ENCODE measurements around the gene ESF1.
A peak's percentile ranks its signal among the peaks of the same experiment; 100 is the strongest.

The ESF1 gene

GRCh38 chr20:13799974-13800373, 15.3 kb upstream of the ESF1 start:
- TF ChIP-seq ZFX (IDR thresholded peaks at IDR 0.05) (no peak), CTCF (conservative IDR thresholded peaks at IDR 0.05) (no peak)
- no peak overlapping the region for H3K27ac ChIP-seq

- H3K27ac ChIP-seq: no peak overlapping the region
- TF ChIP-seq ZFX (IDR thresholded peaks at IDR 0.05) (no peak), CTCF (conservative IDR thresholded peaks at IDR 0.05) (no peak)
Measured at GRCh38 chr20:13799040-13799439, 14.3 kb upstream of the ESF1 start.

- TF ChIP-seq ZFX (IDR thresholded peaks at IDR 0.05) (no peak), CTCF (conservative IDR thresholded peaks at IDR 0.05) (no peak)
- H3K27ac ChIP-seq: no peak overlapping the region
Measured at GRCh38 chr20:13794667-13795066, 9.9 kb upstream of the ESF1 start.

GRCh38 chr20:13793001-13793400, 8.3 kb upstream of the ESF1 start:
- TF ChIP-seq ZFX (IDR thresholded peaks at IDR 0.05) (no peak), CTCF (conservative IDR thresholded peaks at IDR 0.05) (no peak)
- H3K27ac ChIP-seq: no peak overlapping the region

GRCh38 chr20:13791540-13792459, 7.1 kb upstream of the ESF1 start:
- no peak overlapping the region for H3K27ac ChIP-seq
- TF ChIP-seq ZFX (IDR thresholded peaks at IDR 0.05) (no peak), CTCF (conservative IDR thresholded peaks at IDR 0.05) (no peak)

DNA sequence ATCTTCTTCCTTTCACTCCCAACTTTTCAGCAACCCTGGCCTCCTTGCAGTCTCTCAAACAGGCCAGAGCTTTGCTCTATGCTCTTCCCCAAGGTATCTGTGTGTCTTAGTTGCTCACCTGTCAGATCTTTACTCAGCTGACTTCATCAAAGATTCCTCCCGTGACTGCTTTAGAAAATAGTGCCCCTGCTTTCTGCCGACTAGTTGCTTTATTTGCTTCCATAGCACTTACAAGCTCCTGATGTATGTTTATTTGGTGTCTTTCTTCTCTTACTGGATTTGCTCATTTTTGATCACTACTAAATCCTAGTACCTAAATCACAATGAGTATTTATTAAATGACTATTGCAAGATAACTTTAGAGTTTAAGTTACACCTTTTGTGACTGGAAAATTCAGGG, 6.0 kb upstream of the ESF1 start:
- no peak for TF ChIP-seq ZFX (IDR thresholded peaks at IDR 0.05)
- TF ChIP-seq CTCF (conservative IDR thresholded peaks at IDR 0.05): no peak
- H3K27ac ChIP-seq: no peak overlapping the region

DNA sequence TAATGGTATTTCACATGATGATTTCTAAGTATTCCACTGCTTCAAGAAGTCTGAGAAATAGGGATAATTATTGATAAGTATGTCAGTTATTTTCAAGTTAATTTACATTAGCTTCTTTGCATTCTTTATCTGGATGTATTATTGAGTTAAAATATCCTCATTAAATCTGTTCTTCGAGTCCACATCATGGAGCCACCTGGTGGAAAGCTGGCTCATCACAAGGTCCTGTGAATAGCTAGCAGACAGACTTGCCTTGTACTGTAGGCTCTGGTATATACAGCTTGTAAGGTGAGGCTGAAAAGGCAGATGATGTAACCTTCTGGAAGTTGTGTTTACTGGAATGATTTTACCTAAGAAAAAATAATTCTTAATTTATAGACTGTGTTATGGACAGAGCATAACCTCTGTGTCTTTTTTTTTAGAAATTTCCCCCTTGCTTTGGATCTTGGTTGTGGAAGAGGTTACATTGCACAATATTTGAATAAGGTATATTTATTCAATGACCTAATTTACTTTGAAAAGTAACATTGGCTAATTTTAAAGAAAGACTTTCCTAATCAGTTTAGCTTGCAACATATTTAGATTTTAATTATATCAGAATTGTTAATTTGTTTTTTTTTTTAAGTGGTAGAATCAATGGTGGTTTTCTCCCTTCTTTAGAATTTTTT, 3.6 kb upstream of the ESF1 start:
- H3K27ac ChIP-seq: no peak overlapping the region
- peak; percentile 67 for TF ChIP-seq CTCF (conservative IDR thresholded peaks at IDR 0.05)
- TF ChIP-seq ZFX (IDR thresholded peaks at IDR 0.05): no peak
